ENCODE data around the gene GDNF.
"Not testable (repeated sequence)": the region's sequence is repeated elsewhere in the genome, so short reads cannot be mapped to it uniquely, and the experiment has no call there.

Gene GDNF

GRCh38 chr5:37839407-37840052, at the start of gene GDNF:
Gene GDNF, minus strand, starts transcription at chr5:37840041. Its CDS starts 5,245 bp downstream, at chr5:37834796.
- peak in 1 of 2 experiments; percentile 4 for DNase-seq
- TF ChIP-seq GATA1 (IDR thresholded peaks at IDR 0.05; ENCODE audit: low read depth, low read length), result no peak
- TF ChIP-seq POLR2A (IDR thresholded peaks at IDR 0.05; ENCODE audit: low read length), result no peak

- TF ChIP-seq POLR2A (IDR thresholded peaks at IDR 0.05; ENCODE audit: low read length), result no peak
- TF ChIP-seq GATA1 (IDR thresholded peaks at IDR 0.05; ENCODE audit: low read depth, low read length), result no peak
Measured at GRCh38 chr5:37888476-37888875, 48.6 kb upstream of the GDNF start.

DNA sequence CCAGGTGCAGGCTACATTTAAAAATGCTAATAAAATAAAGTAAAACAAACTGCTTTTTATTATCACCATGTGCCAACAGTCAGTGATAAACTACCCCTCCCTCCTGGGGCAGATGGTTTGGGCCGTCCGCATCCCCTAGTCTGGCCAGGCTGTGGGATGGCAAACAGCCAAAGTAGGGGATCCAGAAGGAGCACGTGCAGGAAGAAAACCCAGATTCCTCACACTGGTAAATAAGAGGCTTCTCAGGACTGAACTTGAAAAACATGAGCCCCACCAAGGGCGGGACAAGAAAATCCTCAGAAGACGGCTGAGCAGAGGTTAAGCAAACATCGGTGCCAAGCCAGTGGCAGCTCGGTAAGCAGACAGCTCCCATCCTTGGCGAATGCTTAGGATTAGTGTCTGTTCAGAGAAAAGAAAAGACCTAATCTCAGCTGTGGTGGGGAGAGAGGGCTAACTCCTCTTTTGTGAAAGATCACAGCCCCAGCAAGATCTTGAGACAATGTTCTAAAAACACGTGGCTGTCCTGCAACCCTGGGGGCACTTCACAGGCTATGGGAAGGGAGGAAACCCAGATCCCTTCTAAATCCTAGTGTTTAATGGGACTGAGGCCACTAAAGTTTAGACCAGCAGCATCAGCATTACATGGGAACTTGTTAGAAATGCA, 46.5 kb upstream of the GDNF start:
- DNase-seq, result no peak
- TF ChIP-seq POLR2A (IDR thresholded peaks at IDR 0.05; ENCODE audit: low read length) (no peak), GATA1 (IDR thresholded peaks at IDR 0.05; ENCODE audit: low read depth, low read length) (no peak)

More at GRCh38 chr5:37888476-37888875, 48.6 kb upstream of the GDNF start:
- no peak for DNase-seq

- DNase-seq, result no peak
- TF ChIP-seq GATA1 (IDR thresholded peaks at IDR 0.05; ENCODE audit: low read depth, low read length) (no peak), POLR2A (IDR thresholded peaks at IDR 0.05; ENCODE audit: low read length) (no peak)
Measured at GRCh38 chr5:37882636-37883035, 42.8 kb upstream of the GDNF start.

- DNase-seq, result no peak
- TF ChIP-seq POLR2A (IDR thresholded peaks at IDR 0.05; ENCODE audit: low read length) (no peak), GATA1 (IDR thresholded peaks at IDR 0.05; ENCODE audit: low read depth, low read length) (no peak)
Measured at GRCh38 chr5:37881359-37881758, 41.5 kb upstream of the GDNF start.

DNA sequence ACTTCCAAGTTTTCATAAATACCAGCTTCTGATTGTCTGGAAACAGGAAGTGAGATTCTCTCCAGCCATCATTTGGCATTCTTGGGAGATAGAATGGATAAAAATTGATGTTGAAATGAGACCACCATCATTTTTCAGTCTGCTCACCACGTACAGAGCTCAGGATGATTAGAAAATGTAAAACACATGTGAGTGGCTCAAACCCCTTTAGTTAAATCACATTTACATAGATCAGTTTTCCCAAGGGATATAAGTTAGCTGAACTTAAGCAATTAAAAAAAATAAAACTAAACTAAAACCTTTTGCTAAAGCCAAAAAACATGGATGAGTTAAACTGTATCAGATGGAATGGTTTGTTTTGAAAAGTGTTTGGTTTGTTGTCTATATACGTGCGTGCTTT, 37.1 kb upstream of the GDNF start:
- TF ChIP-seq GATA1 (IDR thresholded peaks at IDR 0.05; ENCODE audit: low read depth, low read length), result no peak
- TF ChIP-seq POLR2A (IDR thresholded peaks at IDR 0.05; ENCODE audit: low read length), result no peak
- no peak for DNase-seq

DNA sequence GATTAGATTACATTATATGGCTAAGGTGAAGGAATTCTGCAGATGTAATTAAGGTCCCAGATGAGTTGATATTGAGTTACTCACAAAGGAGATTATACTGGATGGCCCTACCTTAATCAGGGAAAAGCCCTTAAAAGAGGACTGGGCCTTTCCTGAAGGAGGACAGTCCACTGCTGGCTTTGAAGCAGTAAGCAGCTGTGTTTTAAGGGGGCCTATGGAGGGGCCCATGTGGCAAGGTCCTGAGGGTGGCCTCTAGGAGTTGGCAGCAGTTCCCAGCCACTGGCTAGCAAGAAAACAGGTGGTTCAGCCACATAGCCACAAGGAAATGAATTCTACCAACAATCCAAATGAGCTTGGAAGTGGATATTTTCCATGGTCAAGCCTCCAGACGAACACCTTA, 36.4 kb upstream of the GDNF start:
- TF ChIP-seq GATA1 (IDR thresholded peaks at IDR 0.05; ENCODE audit: low read depth, low read length) (no peak), POLR2A (IDR thresholded peaks at IDR 0.05; ENCODE audit: low read length) (no peak)
- no peak for DNase-seq

GRCh38 chr5:37875051-37875787, 35.4 kb upstream of the GDNF start:
- TF ChIP-seq POLR2A (IDR thresholded peaks at IDR 0.05; ENCODE audit: low read length) (no peak), GATA1 (IDR thresholded peaks at IDR 0.05; ENCODE audit: low read depth, low read length) (no peak)
- no peak for DNase-seq

DNA sequence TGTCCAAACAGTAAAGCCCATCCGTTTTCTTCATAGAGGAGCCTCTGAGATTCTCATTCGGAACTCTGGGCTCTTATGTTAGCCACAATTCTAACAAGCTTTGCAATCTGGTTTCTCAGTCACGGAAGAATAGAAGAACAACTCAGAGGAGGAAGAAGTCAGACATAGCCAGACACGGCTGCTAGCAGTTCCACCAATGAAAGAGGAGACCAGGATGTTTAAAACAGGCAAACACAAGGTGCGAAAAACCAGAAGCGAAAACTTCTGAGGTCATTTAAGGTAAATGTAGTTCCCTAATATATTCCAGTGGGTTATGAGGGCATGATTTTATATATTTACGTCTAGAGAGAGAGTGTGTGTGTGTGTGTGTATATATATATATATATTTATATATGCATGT, 34.1 kb upstream of the GDNF start:
- TF ChIP-seq POLR2A (IDR thresholded peaks at IDR 0.05; ENCODE audit: low read length) (no peak), GATA1 (IDR thresholded peaks at IDR 0.05; ENCODE audit: low read depth, low read length) (no peak)
- no peak for DNase-seq

DNA sequence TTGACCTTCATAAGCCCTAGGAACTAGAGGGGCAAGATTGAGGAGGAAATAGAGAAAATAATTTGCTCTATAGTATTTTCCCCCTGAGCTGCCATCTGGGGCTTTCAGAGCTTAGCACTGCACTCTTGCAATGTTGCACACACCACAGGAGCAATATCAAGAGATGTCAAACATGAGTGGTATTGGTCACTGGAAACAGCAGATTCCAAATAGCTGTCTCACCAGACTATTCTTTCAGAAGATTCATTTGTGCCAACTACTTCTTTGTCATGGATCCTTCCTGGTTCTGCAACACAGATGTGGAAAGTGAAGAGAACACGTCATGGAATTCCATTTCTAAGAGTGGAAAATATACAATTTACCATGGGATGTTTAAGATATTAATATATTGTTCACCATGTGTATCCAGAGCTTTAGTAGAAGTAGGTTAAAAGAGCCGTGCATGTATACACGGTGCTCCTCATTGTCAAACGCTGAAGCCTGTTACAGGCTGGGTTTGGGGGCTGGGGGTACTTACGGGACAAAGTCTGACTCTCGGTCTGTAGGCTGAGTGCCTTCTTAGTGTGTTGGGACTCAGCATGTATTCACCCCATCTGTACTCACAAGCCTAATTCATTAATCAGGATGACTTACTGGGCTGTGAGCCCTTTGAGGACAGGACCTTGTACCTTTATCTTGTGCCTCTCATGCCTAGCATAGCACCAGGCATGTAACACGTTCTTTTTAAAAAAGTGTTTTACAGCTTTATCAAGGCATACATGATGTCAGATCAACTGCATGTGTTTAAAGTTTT, 31.4 kb upstream of the GDNF start:
- DNase-seq, result no peak
- TF ChIP-seq POLR2A (IDR thresholded peaks at IDR 0.05; ENCODE audit: low read length), result no peak
- TF ChIP-seq GATA1 (IDR thresholded peaks at IDR 0.05; ENCODE audit: low read depth, low read length), result no peak

GRCh38 chr5:37869216-37869615, 29.4 kb upstream of the GDNF start:
- TF ChIP-seq GATA1 (IDR thresholded peaks at IDR 0.05; ENCODE audit: low read depth, low read length), result no peak
- TF ChIP-seq POLR2A (IDR thresholded peaks at IDR 0.05; ENCODE audit: low read length), result no peak
- no peak for DNase-seq

DNA sequence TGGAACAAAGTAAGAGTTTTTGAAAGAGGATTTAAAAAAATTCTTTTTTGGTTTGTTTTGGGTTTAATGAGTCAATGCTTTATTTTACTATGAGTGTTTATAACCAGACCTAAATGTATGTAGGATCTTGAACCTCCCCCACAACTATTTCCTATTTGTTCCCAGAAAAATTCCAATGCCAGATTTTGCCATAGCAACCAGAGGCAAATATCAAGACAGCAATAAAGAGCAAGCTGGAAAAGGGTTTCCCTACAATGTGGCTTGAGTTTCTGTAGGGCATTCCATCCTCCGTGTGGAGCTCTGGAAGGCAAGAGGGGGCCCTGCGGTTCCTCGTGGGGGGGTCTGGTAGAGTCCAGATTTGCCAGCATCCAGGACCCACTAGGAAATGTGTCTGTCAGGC, 27.8 kb upstream of the GDNF start:
- DNase-seq, result no peak

DNA sequence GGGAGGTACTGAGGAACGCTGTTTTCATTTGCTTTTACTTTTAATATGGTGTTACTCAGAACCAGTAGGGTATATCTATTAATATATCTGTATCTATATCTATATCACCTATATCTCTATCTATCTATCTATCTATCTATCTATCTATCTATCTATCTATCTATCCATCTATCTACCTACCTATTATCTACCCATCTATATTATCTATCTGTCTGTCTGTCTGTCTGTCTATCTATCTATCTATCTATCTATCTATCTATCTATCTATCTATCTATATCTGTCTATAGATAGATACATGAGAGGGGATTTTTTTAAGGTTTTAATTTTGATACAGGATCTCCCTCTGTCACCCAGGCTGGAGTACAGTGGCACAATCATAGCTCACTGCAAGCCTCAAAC, 23.1 kb upstream of the GDNF start:
- not testable (repeated sequence) for DNase-seq

More for the DNA sequence above, 27.8 kb upstream of the GDNF start:
- no peak for TF ChIP-seq GATA1 (IDR thresholded peaks at IDR 0.05; ENCODE audit: low read depth, low read length)
- no peak for TF ChIP-seq POLR2A (IDR thresholded peaks at IDR 0.05; ENCODE audit: low read length)

DNA sequence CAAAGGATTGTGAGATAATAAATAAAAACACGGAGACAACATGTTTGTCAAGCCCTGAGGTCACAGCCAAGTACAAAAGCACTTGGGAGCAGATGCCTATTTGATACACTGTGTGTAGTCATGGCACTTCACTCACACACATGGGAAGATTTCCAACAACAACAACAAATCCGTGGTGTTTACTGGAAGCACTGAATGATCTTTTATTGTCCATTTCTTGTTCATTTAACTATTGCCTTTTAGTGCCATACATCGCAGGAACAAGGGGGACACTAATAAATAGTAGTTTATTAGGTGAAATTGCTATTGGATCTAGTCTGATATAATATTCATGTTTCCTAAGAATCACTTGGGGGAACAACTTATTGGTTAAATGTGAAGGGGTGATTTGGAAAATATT, 20.4 kb upstream of the GDNF start:
- TF ChIP-seq GATA1 (IDR thresholded peaks at IDR 0.05; ENCODE audit: low read depth, low read length) (no peak), POLR2A (IDR thresholded peaks at IDR 0.05; ENCODE audit: low read length) (no peak)
- DNase-seq, result no peak
